HG03060 (cell line): ENCODE data around the gene ILDR2.

Source experiments
- ATAC-seq: cut with Tn5 transposase; IDR thresholded peaks from one replicate; pipeline ENCODE4 v1.9.1; 2021; ENCODE audit warnings: low read depth, moderate number of reproducible peaks; ENCODE audit not compliant: unreplicated experiment

Gene ILDR2, protein sequence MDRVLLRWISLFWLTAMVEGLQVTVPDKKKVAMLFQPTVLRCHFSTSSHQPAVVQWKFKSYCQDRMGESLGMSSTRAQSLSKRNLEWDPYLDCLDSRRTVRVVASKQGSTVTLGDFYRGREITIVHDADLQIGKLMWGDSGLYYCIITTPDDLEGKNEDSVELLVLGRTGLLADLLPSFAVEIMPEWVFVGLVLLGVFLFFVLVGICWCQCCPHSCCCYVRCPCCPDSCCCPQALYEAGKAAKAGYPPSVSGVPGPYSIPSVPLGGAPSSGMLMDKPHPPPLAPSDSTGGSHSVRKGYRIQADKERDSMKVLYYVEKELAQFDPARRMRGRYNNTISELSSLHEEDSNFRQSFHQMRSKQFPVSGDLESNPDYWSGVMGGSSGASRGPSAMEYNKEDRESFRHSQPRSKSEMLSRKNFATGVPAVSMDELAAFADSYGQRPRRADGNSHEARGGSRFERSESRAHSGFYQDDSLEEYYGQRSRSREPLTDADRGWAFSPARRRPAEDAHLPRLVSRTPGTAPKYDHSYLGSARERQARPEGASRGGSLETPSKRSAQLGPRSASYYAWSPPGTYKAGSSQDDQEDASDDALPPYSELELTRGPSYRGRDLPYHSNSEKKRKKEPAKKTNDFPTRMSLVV

DNA sequence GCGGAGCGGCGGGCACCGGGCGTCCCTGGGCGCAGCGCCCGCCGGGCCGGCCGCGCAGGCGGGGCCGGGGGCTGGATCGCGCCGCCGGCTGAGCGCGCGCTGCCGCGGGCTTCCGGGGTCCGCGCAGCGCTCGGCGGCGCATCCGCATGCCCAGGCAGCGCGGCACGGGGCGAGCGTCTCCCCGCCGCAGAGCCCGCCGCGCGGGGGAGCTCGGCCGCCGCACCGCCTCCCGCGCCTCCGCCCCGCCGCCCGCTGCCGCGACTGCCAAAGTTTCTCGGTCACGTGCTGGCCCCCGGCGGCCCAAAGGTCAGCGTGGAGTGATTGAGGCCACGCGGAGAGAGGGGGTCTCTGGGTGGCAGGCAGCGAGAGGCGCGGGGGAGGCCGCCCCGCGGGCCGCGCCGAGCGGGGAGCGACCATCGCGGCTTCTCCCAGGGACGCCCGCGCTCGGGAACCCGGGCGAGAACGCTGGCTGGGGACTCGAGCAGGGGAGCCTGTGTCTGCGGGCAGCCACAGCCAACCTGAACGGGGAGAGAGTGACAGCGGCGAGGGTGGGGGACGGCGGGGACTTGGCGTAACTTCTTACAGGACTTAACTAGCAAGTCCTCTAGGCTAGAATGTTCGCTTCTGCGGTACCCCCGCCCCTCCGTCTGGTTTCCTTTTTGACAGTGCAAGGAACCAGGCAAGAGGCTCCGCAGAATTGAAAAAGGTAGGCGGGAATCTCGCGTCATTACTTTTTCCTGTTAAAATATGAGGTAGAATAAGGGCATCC is at the start of gene ILDR2:
Gene ILDR2 (minus strand): TSS at position 180 of the 769 bp plus-strand sequence. CDS start 272 bp downstream, outside the sequence.
- ATAC-seq = no peak

DNA sequence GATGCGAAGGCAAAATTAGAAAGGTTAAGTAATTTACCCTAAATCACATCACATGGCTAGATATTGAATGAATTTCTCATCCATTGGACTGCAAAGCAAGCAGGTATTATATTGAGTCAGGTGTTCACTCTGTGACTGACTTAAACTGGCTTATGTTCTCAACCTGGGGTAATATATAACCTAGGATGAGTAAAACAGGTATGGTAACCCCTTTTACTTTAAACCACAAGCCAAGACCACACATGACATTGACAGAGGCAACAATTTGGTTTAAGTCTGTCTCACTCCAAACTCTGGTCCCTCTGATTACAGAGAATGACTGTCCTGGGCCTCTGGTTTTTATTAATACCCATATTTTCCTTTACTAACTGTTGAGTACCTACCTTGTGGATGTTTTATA is 47.0 kb upstream of the ILDR2 start:
- no peak for ATAC-seq

DNA sequence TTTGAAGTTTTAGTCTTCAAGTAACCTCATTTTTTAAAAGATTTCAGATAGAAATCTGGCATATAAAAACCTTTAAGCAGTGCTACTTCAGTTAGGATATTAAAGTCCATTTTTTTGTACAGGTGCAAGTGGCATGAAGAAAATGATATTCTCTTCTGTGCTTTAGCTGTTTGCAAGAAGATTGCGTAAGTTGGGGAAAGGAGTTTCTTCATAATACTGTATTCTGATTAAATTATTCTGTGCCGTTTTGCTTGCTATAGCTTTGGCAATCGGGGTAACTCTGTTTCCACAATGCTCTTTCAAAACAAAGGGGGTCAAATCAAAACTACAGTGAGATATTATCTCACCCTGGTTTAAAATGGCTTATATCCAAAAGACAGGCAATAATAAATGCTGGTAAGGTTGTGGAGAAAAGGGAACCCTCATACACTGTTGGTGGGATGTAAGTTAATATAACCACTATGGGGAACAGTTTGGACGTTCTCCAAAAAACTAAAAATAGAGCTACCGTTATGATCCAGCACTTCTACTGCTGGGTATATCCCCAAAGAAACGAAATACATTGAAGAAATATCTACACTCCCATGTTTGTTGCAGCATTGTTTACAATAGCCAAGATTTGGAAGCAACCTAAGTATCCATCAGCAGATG is 40.9 kb upstream of the ILDR2 start:
- no peak for ATAC-seq

DNA sequence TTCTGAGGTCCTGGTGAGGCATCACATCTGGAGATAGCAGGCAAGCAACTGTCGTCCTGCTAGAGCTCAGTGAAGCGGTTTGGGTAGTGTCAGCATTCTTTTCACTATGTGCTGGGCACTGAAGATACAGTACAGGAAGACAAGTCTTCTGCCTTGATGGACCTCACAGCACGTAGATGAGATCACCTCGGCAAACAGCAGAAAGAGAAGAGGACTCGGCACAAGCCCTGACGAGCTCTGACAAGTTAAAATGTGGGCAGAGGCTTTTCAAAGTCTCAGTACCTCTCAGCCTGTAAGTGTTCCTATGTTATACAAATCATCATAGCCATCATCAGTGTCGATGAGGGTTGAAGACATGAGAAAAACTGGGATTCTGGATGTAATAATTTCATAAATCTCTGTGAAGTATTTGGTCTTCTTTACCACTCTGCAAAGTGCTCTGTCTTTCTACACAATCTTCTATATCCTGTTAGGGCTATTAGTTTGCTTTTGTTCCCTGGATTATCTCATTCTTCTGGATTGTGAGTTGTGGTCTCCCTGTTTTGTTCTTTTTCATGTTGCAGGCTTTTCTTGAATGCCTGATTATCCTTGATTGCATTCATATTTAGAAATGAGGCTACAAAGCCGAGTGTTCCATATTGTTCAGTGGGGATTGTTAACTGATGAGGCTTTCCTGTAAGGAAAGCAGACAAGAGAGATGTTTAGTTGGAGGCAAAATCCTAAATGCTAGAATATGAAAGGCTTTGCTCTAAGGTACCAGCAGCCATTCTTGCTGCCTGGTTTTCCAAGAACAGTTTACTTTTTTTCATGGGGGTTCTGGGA is 38.0 kb upstream of the ILDR2 start:
- ATAC-seq = no peak

DNA sequence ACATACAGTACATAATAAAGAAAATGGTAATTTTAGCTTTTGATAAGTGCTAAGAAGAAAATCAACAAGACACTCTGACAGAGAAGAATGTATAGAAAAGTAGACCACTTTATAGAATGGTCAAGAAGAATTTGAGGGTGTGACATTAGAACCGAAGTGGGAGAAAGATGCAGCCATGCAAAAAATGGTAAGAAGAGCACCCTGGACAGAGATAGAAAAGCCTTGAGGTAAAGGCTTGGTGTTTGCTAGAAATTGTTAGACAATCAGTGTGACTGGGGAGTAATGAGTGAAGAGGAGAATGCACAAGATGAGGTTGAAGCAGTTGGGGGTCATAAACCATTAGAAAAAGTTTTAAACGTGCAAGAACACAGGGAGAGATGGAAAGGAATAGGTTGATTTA is 37.2 kb upstream of the ILDR2 start:
- no peak for ATAC-seq

DNA sequence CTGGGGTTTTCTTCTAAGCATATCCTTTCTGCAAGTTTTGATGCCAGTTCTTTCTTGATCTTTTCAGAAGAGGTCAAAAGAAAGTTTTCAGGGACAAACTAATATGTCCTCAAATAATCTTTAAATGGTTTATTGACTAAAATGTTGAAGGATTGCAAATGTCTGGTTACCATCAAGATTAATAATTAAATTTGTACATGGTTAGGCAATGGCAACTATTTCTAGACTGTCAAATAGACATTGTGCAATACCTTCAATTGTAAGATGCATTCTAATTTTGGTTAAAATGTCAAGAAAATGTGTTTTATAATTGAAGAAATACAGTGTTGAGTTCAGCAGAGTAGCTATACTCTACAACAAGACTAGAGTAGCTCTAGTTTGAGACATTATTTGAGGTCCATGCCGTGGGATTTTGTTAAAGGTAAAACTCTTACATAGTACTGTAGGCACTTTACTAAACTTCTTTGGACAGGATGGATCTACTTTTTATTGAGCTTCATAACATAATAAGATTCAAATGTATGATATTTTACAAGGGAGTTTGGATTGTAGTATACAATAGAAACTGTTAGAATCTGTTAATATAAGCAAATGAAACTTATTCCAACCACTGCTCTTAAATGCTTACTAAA is 36.3 kb upstream of the ILDR2 start:
- no peak for ATAC-seq

DNA sequence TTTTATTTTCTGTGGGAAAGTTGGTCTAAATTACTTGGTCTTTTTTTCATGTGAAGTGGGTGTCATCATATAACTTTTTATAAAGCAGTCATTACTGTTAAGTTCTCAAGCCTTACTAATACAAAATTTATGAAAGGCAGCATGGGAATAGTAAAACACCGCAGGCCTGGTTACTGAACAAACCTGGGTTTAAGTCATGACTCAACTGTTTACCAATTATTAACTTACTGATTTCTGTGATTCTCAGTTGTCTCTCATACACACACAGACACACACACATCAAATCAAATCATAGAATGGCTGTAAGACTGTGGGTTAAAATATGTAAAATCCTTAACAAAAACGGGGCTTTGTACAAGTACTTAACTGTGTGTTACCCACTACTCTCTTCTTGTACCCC is 28.4 kb upstream of the ILDR2 start:
- ATAC-seq = no peak

DNA sequence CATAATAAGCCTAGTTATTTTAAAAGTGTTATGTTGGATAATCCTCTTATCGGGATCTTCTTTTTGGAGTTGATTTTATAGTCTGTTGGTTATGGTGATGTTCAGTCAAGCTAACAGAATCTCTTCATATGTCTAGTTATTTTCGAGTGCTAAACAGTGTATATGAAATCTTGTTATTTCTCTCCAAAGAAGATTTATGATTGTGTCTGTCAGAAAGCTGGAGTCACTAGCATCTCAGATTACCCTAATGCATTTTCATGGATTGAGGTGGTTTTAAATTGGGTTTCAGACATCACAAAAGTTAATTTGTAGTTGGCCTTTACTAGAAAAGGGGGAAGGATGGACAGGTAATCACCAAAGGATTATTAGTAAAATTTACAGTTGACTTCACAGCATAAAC is 27.0 kb upstream of the ILDR2 start:
- no peak for ATAC-seq

DNA sequence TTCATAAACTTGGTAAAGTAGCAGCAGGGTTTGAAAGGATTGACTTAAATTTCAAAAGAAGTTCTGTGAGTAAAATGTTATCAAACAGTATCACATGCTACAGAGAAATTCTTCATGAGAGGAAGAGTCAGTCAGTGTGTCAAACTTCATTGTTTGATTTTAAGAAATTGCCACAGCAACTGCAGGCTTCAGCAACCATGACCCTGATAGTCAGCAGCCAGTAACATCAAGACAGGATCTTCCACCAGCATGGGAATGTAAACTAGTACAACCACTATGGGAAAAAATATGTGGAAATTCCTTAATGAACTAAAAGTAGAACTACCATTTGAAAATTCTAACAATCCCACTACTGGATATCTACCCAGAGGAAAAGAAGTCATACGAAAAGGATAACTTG is 25.2 kb upstream of the ILDR2 start:
- no peak for ATAC-seq

DNA sequence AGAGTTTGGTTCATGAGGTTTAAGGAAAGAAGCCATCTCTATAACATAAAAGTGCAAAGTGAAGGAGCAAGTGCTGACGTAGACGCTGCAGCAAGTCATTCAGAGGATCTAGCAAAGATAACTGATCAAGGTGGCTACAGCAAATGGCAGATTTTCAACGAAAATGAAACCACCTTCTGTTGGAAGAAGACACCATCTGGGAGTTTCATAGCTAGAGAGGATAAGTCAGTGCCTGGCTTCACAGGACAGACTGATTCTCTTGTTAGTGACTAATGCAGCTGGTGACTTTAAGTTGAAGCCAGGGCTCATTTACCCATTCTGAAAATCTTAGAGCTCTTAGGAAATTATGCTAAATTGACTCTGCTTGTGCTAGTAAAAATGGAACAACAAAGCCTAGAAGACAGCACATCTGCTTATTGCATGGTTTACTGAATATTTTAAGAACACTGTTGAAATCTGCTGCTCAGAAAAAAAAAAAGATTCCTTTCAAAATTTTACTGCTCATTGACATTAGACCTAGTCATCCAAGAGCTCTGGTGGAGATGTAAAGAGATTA is 24.2 kb upstream of the ILDR2 start:
- no peak for ATAC-seq

DNA sequence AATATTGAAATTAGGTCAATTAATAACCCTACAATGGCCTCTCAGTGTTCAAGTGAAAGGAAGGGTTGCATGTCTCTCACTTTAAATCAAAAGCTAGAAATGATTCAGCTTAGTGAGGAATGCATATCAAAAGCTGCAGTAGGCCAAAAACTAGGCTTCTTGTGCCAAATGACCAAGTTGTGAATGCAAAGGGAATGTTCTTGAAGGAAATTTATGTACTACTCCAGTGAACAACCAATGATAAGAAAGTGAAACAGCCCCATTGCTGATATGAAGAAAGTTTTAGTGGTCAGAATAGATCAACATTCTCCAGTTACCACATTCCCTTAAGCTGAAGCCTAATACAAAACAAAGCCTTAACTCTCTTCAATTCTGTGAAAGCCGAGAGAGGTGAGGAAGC is 23.7 kb upstream of the ILDR2 start:
- ATAC-seq = no peak

DNA sequence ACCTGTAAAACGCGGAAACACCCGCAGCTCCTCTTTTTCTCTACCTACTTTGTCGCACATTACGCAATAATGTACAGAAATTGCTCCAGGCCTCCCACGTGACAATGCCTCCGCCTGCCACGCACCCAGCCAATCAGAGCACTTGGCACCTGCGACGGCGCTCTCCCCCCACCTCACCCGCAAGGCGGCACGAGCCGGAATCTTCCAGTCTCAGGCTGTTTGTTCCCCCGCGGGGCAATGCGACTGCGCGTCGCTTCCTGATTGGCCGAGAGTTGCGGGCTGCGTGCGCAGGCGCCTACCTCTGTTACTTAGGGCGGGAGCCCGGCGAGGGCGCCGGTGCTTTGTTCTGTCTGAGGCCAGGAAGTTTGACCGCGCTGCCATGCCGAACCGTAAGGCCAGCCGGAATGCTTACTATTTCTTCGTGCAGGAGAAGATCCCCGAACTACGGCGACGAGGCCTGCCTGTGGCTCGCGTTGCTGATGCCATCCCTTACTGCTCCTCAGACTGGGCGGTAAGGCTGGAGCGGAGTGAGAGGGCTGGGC is 13.7 kb upstream of the ILDR2 start, which contains the start of gene MAEL:
Gene MAEL (plus strand): TSS at position 307 of the 542 bp plus-strand sequence. CDS start 73 bp downstream, at position 380.
- ATAC-seq = no peak

DNA sequence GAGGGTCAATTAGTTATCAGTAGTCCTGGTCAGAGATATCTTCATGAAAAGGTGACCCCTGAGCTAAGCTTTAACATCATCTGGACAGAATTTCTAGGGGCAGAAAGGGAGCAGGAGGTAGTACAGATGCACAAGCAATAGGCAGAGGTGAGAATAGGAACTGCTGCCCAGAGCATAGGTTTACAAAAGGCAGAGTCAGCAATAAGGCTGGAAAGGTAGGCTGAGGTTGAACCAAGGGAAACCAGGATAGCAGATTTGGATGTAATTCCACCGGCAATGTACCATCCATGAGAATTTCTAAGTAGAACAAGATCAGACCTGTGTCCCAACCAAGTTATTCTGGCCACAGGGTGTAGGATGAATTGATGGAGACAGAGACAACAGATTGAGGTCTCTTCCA is 6.2 kb upstream of the ILDR2 start:
- ATAC-seq = no peak

DNA sequence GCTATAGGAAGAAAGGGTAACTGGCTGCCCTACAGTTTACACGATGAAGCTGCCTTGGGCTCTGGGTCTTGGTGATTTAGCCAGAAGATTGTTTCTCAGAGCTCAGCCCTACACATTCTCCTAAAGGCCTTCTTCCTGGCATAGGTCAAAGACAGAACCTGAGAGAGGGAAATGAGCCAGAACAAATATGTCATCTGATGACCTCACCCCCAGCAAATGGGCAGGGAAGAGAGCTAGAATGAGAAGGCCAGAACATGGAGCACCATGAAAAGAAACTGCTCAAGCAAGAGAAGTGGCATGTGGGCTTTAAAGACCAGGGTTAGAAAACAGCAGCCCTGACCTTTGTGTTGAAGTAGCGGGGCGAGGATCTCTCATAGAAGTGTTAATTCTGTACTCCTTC is 5.5 kb upstream of the ILDR2 start:
- no peak for ATAC-seq

DNA sequence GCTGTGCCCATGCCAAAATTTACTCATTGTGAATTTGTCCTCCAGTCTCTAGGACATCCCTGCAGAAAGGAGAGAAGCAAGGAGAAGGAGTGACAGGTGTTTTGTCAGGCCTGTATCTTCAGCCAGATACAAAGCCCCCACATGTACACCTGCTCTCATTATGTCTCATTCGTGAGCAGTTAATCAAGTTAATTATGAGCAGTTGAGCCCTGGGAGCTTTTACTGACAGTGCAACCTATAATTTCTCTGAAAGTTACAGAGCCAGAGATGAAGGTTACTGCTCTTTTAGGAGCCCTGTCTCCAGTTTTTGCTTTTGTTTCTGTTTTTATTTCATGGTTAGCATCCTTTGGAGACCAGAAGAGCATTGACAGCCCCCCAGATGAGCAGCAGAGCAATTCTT is 5.0 kb upstream of the ILDR2 start:
- no peak for ATAC-seq

DNA sequence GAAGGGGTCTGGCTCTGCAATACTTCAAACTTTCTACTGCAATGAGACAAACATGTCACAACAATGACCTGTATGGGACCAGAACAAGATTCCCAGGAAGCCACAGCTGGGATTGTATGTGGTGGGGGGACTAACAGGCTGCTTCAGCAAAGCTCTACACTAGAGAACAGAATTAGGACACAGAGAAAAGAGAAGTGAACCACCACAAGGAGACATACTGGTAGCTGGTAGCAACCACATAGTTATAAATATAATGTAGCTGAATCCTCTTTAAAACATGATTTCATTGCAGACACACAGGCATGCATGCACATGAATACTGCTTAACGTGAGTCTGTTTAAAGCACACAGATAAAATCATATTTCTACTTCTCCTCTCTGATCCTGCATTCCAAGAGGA is 3.5 kb upstream of the ILDR2 start:
- ATAC-seq = peak; percentile 78

DNA sequence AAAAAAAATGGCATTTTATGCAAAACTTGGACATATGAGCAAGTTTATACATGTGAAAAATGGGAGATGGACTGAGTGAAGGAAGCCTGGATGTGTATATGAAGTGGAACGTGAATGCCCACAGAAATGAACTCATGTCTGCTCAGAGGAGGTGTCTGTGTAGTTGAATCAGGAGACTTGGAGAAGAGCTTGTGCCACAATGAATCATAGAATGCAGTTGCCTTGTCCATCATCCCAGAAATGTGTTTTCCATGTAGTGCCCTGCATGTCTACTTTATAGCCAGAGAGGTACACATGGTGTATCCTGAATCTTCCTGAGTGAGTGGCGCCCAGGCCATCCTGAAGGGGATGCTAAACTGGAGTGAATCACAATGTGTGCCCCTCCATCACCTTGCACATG is 2.6 kb upstream of the ILDR2 start:
- ATAC-seq = no peak

DNA sequence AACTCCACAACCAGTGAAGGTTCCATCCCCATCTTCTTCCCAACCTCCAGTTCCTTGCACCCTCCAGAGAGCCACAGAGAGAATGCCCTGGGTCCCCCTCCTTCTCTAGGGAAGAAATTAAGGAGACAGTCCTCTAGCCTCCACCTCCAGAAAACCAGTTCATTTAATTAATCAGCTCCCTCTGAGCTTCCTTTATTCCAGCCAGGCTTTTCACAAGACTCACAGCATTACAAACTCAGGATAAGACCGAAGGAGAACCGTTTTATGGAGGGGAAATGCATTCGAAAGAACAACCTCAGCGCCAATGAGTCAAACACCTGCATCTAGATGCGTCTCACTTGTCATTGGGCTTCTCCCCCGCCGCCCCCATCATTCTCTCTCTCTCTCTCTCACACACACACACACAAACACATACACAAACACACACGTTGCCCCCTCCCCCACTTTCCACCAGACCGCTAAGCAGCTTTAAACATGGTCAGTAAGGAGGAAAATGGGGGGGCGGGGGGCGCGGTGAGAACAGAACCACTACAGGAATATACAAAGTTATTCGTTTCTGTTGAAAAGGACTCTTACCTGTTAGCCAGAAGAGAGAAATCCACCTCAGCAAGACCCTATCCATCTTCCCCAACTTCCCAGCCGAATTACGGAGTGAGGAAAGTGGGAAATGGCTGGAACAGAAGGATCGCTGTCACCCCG is 544 bp downstream of the ILDR2 start:
- no peak for ATAC-seq
